ENCODE data around the gene APOO. TPM values are rescaled to one million over a fixed set of nuclear protein-coding genes. Genes with fewer than 3 reads are reported as not detected.

The APOO gene
- total RNA-seq, 4 donors from 2014 or later = 2.0 to 21.9 (median 11.2) TPM

DNA sequence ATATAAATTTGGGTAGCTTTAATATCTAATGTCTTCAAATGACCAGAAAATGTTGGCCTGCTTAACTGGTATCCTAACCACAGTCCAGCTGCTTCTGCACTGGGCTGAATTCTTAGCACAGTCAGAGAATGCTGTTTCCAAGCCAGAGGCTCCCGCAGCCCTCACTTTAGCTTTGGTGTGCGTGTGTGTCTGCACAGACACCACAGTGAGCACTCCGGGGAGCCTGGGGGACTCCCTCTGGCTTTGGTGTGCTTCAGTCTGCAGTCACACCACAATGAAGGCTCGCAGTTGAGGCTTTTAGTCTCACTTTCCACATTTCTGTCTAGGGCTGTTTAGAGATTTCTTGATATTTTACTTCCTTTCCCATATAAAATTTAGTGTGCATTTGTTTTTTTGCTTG, 53.6 kb downstream of the APOO start:
- TF ChIP-seq POLR2A (IDR thresholded peaks at IDR 0.05) = no peak
- TF ChIP-seq, protein P1, sequence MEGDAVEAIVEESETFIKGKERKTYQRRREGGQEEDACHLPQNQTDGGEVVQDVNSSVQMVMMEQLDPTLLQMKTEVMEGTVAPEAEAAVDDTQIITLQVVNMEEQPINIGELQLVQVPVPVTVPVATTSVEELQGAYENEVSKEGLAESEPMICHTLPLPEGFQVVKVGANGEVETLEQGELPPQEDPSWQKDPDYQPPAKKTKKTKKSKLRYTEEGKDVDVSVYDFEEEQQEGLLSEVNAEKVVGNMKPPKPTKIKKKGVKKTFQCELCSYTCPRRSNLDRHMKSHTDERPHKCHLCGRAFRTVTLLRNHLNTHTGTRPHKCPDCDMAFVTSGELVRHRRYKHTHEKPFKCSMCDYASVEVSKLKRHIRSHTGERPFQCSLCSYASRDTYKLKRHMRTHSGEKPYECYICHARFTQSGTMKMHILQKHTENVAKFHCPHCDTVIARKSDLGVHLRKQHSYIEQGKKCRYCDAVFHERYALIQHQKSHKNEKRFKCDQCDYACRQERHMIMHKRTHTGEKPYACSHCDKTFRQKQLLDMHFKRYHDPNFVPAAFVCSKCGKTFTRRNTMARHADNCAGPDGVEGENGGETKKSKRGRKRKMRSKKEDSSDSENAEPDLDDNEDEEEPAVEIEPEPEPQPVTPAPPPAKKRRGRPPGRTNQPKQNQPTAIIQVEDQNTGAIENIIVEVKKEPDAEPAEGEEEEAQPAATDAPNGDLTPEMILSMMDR (IDR thresholded peaks at IDR 0.05) = no peak
- DNase-seq = no peak
- no peaks in the 10 kb centered on the region for H3K4me1 ChIP-seq

DNA sequence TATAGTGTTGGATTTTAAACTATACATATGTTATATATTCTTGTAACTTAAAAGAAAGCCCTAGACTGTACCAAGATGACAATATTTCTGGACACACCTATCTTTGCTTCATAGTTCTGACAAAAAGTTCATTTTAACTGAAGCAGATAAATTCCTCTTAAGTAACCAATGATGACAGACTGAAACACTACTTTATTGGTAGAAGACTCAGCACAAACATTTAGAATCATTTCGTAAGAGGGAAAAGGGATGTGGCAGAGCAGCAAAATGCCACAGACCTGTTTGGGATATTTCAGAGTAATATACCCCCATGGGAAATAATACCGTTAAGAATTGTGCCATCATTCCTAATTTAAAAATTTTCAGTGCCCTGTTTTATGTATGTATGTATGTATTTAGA, 56.2 kb downstream of the APOO start:
- no peaks in the 10 kb centered on the region for H3K9me3 ChIP-seq
- H3K27ac ChIP-seq = no peak overlapping the region
- no peak for DNase-seq
- no peaks in the 10 kb centered on the region for H3K27me3 ChIP-seq
- TF ChIP-seq, protein P1 (IDR thresholded peaks at IDR 0.05) = no peak
- TF ChIP-seq POLR2A (IDR thresholded peaks at IDR 0.05) = no peak
- no peak overlapping the region for H3K4me3 ChIP-seq
- H3K4me1 ChIP-seq = no peaks in the 10 kb centered on the region
- intact Hi-C loops (cut with DNase I; ENCODE audit: low total_unique reads) = no loop called here
- H3K36me3 ChIP-seq = no peaks in the 10 kb centered on the region

More for the DNA sequence above, 53.6 kb downstream of the APOO start:
- Histone ChIP-seq H3K27ac (no peak overlapping the region), H3K4me3 (no peak overlapping the region), H3K36me3 (no peaks in the 10 kb centered on the region), H3K27me3 (no peaks in the 10 kb centered on the region), H3K9me3 (no peaks in the 10 kb centered on the region)
- intact Hi-C loops (cut with DNase I; ENCODE audit: low total_unique reads) = no loop called here

DNA sequence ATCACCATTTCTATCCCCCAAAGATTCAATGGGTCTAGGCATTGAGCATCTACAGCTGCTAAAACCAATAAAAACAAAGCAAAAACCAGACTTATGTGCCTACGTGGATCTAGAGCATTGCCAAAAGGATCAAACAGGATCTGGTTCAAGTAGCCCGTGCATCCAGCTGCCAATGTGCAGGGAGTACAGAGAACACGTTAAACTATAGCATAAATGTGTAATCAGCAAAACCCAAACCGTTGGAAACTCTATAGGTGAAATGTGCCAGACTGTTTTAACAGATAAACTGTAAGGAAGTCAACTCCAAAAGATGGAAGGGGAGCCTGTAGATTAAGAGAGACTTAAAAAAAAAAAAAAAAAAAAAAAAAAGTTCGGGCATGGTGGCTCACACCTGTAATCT, 58.5 kb downstream of the APOO start:
- H3K27ac ChIP-seq = no peak overlapping the region
- no peak for TF ChIP-seq POLR2A (IDR thresholded peaks at IDR 0.05)
- TF ChIP-seq, protein P1 (IDR thresholded peaks at IDR 0.05) = no peak
- H3K27me3 ChIP-seq = no peaks in the 10 kb centered on the region
- no peak overlapping the region for H3K4me3 ChIP-seq
- no peaks in the 10 kb centered on the region for H3K9me3 ChIP-seq
- intact Hi-C loops (cut with DNase I; ENCODE audit: low total_unique reads) = no loop called here
- H3K4me1 ChIP-seq = no peaks in the 10 kb centered on the region
- no peaks in the 10 kb centered on the region for H3K36me3 ChIP-seq
- no peak for DNase-seq

DNA sequence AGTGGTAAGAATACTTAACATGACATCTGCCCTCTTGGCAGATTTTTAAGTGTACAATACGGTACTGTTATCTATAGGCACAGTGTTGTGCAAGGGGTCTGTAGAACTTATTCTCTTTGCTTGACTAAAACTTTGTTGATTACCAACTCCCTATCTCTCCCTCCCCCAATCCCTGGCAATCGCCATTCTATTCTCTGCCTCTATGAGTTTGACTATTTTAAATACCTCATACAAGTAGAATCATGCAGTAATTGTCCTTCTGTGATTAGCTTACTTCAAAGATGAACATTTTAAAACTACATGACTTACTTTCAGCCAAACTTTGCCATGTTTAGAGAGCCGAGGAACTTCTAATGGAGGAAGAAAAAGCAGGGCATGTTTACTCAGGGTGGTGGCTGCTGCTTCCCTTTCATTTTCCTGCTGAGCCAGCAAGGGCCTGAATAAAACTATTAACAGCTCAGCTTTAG, 62.4 kb downstream of the APOO start:
- DNase-seq = no peak

DNA sequence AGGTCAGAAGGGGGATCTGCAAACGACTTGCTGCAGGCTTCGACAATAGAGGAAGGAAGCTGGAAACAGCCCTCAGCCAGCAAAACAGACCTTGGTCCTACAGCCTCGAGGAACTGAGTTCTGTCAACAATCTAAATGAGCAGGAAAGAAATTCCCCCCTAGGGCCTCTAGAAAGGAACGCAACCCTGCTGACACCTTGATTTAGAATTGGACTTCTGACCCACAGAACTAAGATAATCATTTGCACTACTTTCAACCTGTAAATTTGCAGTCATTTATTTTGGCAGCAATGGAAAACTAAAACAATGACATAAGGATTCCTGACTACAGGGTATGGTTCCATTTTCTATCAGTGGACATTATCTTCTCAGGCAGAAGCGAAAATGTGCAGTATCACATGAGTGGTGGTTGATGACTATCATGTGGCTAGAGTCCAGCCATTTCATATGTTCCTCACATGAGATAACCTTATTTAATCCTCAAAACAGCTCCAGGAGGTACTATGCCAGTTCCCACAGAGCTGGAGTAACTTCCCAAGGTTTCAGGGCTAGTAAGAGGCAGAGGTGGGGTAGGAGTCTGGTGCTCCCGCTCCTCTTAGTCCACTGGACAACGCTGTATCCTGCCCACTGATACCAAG, 63.1 kb downstream of the APOO start:
- Histone ChIP-seq H3K36me3 (no peaks in the 10 kb centered on the region), H3K4me3 (no peak overlapping the region), H3K9me3 (no peaks in the 10 kb centered on the region), H3K27ac (peak overlapping the region; percentile 1 to 59), H3K27me3 (no peaks in the 10 kb centered on the region), H3K4me1 (no peaks in the 10 kb centered on the region)
- intact Hi-C loops (cut with DNase I; ENCODE audit: low total_unique reads) = no loop called here
- TF ChIP-seq, protein P1 (IDR thresholded peaks at IDR 0.05) = no peak
- TF ChIP-seq POLR2A (IDR thresholded peaks at IDR 0.05) = no peak
- DNase-seq = no peak

More for the DNA sequence above, 62.4 kb downstream of the APOO start:
- no peaks in the 10 kb centered on the region for H3K36me3 ChIP-seq
- intact Hi-C loops (cut with DNase I; ENCODE audit: low total_unique reads) = no loop called here
- peak overlapping the region; percentile 1 to 59 for H3K27ac ChIP-seq
- no peaks in the 10 kb centered on the region for H3K27me3 ChIP-seq
- TF ChIP-seq, protein P1 (IDR thresholded peaks at IDR 0.05) = no peak
- H3K9me3 ChIP-seq = no peaks in the 10 kb centered on the region
- no peaks in the 10 kb centered on the region for H3K4me1 ChIP-seq
- H3K4me3 ChIP-seq = no peak overlapping the region

Measured in uterus (tissue), 4 donors.